Mesenchymal stem cell (in vitro differentiated cells and primary cell): ENCODE data around the gene MAPK12.

ENCODE experiments used
- DNase-seq: peaks from one replicate; pipeline ENCODE4 v3.0.0-alpha.2; 2013
- H2AFZ ChIP-seq: one replicate; pipeline ENCODE4 v1.6.1; 2013; ENCODE audit warnings: low read depth, mild to moderate bottlenecking, control low read depth, inconsistent platforms, low read length, moderate library complexity
- H2AK5ac ChIP-seq: 2 replicates; pipeline ENCODE4 v1.6.1; 2013; ENCODE audit warnings: low read length, moderate library complexity, mild to moderate bottlenecking, inconsistent platforms; ENCODE audit not compliant: severe bottlenecking
- H2BK120ac ChIP-seq: one replicate; pipeline ENCODE4 v1.6.1; 2013; ENCODE audit warnings: low read depth, mild to moderate bottlenecking, inconsistent platforms, low read length, moderate library complexity
- H2BK12ac ChIP-seq, 2 experiments: one replicate each; pipeline ENCODE4 v1.6.1; 2013; ENCODE audit warnings: inconsistent platforms in 2 of 2, low read length in 2 of 2, mild to moderate bottlenecking in 2 of 2, moderate library complexity in 2 of 2, control low read depth in 1 of 2
- H2BK15ac ChIP-seq: one replicate; pipeline ENCODE4 v1.6.1; 2013; ENCODE audit warnings: mild to moderate bottlenecking, low read depth, inconsistent platforms; ENCODE audit not compliant: poor library complexity, severe bottlenecking
- H2BK5ac ChIP-seq: 2 replicates; pipeline ENCODE4 v1.6.1; 2013; ENCODE audit warnings: low read depth, mild to moderate bottlenecking, low read length, control low read depth, inconsistent platforms; ENCODE audit not compliant: poor library complexity, severe bottlenecking
- H3K14ac ChIP-seq, 2 experiments: one replicate each; pipeline ENCODE4 v1.6.1; 2013; ENCODE audit warnings: inconsistent platforms in 2 of 2, low read length in 2 of 2, control low read depth in 1 of 2, mild to moderate bottlenecking in 1 of 2, moderate library complexity in 1 of 2
- H3K18ac ChIP-seq, 2 experiments: one replicate each; pipeline ENCODE4 v1.6.1; 2013; ENCODE audit warnings: inconsistent platforms in 2 of 2, low read length in 2 of 2, control low read depth in 1 of 2, low read depth in 1 of 2, mild to moderate bottlenecking in 1 of 2
- H3K23ac ChIP-seq, 2 experiments: one replicate each; pipeline ENCODE4 v1.6.1; 2013; ENCODE audit warnings: inconsistent platforms in 2 of 2, low read length in 2 of 2, mild to moderate bottlenecking in 2 of 2, moderate library complexity in 2 of 2, control low read depth in 1 of 2
- H3K27ac ChIP-seq: 2 replicates; pipeline ENCODE4 v1.5.1; 2013; ENCODE audit warnings: mild to moderate bottlenecking, moderate library complexity, low read length, control low read depth, inconsistent platforms; ENCODE audit not compliant: poor library complexity, severe bottlenecking
- H3K27me3 ChIP-seq, 2 experiments: 2 replicates each; pipeline versions ENCODE4 v1.6.1 to v1.7.0; 2013; ENCODE audit warnings: low read length in 2 of 2, mild to moderate bottlenecking in 2 of 2, moderate library complexity in 2 of 2, control low read depth in 1 of 2, inconsistent platforms in 1 of 2; ENCODE audit not compliant: control insufficient read depth in 1 of 2, insufficient read depth in 1 of 2
- H3K36me3 ChIP-seq, 2 experiments: 2 replicates each; pipeline versions ENCODE4 v1.6.1 to v1.7.0; 2013; ENCODE audit warnings: low read length in 2 of 2, control low read depth in 1 of 2, inconsistent platforms in 1 of 2, low read depth in 1 of 2, mild to moderate bottlenecking in 1 of 2; ENCODE audit not compliant: insufficient read depth in 2 of 2, control insufficient read depth in 1 of 2
- H3K4ac ChIP-seq, 2 experiments: one replicate each; pipeline ENCODE4 v1.6.1; 2013; ENCODE audit warnings: inconsistent platforms in 2 of 2, low read length in 2 of 2, mild to moderate bottlenecking in 2 of 2, moderate library complexity in 2 of 2, control low read depth in 1 of 2, low read depth in 1 of 2
- H3K4me1 ChIP-seq: 2 replicates; pipeline ENCODE4 v1.6.1; 2013; ENCODE audit warnings: low read depth, low read length, control low read depth; ENCODE audit not compliant: control insufficient read depth, insufficient read depth
- H3K4me2 ChIP-seq: 2 replicates; pipeline ENCODE4 v1.6.1; 2013; ENCODE audit warnings: low read length, mild to moderate bottlenecking, inconsistent platforms; ENCODE audit not compliant: poor library complexity, severe bottlenecking
- H3K4me3 ChIP-seq, 2 experiments: 2 replicates each; pipeline versions ENCODE4 v1.5.1 to v1.7.0; 2013; ENCODE audit warnings: low read length in 2 of 2, mild to moderate bottlenecking in 2 of 2, control low read depth in 1 of 2, low read depth in 1 of 2; ENCODE audit not compliant: insufficient read depth in 1 of 2
- H3K79me1 ChIP-seq: replicated peaks from 2 replicates; pipeline ENCODE4 v1.6.1; 2013; ENCODE audit warnings: mild to moderate bottlenecking, control low read depth, low read length, inconsistent platforms; ENCODE audit not compliant: poor library complexity, severe bottlenecking
- H3K9ac ChIP-seq: 2 replicates; pipeline ENCODE4 v1.7.0; 2013; ENCODE audit warnings: mild to moderate bottlenecking, low read length, moderate library complexity
- H3K9me3 ChIP-seq: 2 replicates; pipeline ENCODE4 v1.7.0; 2013; ENCODE audit warnings: mild to moderate bottlenecking, low read length; ENCODE audit not compliant: control insufficient read depth
- H4K8ac ChIP-seq: one replicate; pipeline ENCODE4 v1.6.1; 2013; ENCODE audit warnings: inconsistent platforms, mild to moderate bottlenecking, low read length, moderate library complexity
- H4K91ac ChIP-seq: one replicate; pipeline ENCODE4 v1.6.1; 2013; ENCODE audit warnings: mild to moderate bottlenecking, low read length, inconsistent platforms
- WGBS: methylation state at CpG from one replicate; pipeline ENCODE4 v1.1.7; 2013; ENCODE audit warnings: mixed read lengths; 5-methylcytosine and 5-hydroxymethylcytosine counted together

Gene MAPK12

GRCh38 chr22:50209893-50210292 lies 51.6 kb downstream of the MAPK12 start:
- Histone ChIP-seq H3K27me3 (no peaks in the 10 kb centered on the region), H3K9ac (no peak overlapping the region), H3K23ac (no peak overlapping the region), H3K4ac (no peak overlapping the region), H3K4me3 (no peak overlapping the region), H2BK12ac (no peak overlapping the region), H3K79me1 (peaks cover 33% of the 10 kb centered on the region), H2AFZ (no peak overlapping the region), H3K27ac (no peak overlapping the region), H3K18ac (no peak overlapping the region), H3K4me2 (no peak overlapping the region), H3K4me1 (peaks cover 11% of the 10 kb centered on the region), H3K36me3 (peaks cover 72 to 73% of the 10 kb centered on the region in 2 experiments), H2BK5ac (no peak overlapping the region), H3K14ac (no peak overlapping the region), H2AK5ac (no peak overlapping the region), H2BK15ac (no peak overlapping the region), H4K91ac (no peak overlapping the region), H2BK120ac (no peak overlapping the region), H3K9me3 (no peaks in the 10 kb centered on the region), H4K8ac (no peak overlapping the region)
- peak; percentile 67 for DNase-seq
- 68% methylated on average over 20 of the region's 20 CpGs for WGBS

GRCh38 chr22:50208939-50209892 lies 52.3 kb downstream of the MAPK12 start:
- Histone ChIP-seq H3K9me3 (no peaks in the 10 kb centered on the region), H3K4me1 (peaks cover 11% of the 10 kb centered on the region), H3K14ac (no peak overlapping the region), H2BK12ac (no peak overlapping the region), H3K9ac (no peak overlapping the region), H2AK5ac (no peak overlapping the region), H3K4me2 (no peak overlapping the region), H2BK5ac (no peak overlapping the region), H3K23ac (no peak overlapping the region), H2AFZ (no peak overlapping the region), H3K4me3 (no peak overlapping the region), H3K18ac (no peak overlapping the region), H4K91ac (no peak overlapping the region), H3K27me3 (no peaks in the 10 kb centered on the region), H3K36me3 (peaks cover 68 to 71% of the 10 kb centered on the region in 2 experiments), H3K4ac (no peak overlapping the region), H2BK15ac (no peak overlapping the region), H3K79me1 (peaks cover 37% of the 10 kb centered on the region), H4K8ac (no peak overlapping the region), H3K27ac (no peak overlapping the region), H2BK120ac (no peak overlapping the region)
- no peak for DNase-seq
- 94% methylated on average over 31 of the region's 31 CpGs for WGBS

GRCh38 chr22:50208430-50208938 lies 53.0 kb downstream of the MAPK12 start:
- peaks cover 39% of the 10 kb centered on the region for H3K79me1 ChIP-seq
- H3K4me3 ChIP-seq = no peak overlapping the region
- H3K4ac ChIP-seq = no peak overlapping the region
- no peak overlapping the region for H2AK5ac ChIP-seq
- H2BK12ac ChIP-seq = no peak overlapping the region
- H3K27me3 ChIP-seq = no peaks in the 10 kb centered on the region
- peaks cover 11% of the 10 kb centered on the region for H3K4me1 ChIP-seq
- no peak for DNase-seq
- H3K23ac ChIP-seq = no peak overlapping the region
- 97% methylated on average over 22 of the region's 22 CpGs for WGBS
- no peak overlapping the region for H3K9ac ChIP-seq
- no peak overlapping the region for H2BK15ac ChIP-seq
- H3K9me3 ChIP-seq = no peaks in the 10 kb centered on the region
- H3K36me3 ChIP-seq = peaks cover 67 to 71% of the 10 kb centered on the region in 2 experiments
- no peak overlapping the region for H2AFZ ChIP-seq
- H3K4me2 ChIP-seq = no peak overlapping the region
- H4K91ac ChIP-seq = no peak overlapping the region
- no peak overlapping the region for H2BK5ac ChIP-seq
- H3K14ac ChIP-seq = no peak overlapping the region
- H4K8ac ChIP-seq = no peak overlapping the region
- no peak overlapping the region for H3K27ac ChIP-seq
- H3K18ac ChIP-seq = no peak overlapping the region
- H2BK120ac ChIP-seq = no peak overlapping the region

DNA sequence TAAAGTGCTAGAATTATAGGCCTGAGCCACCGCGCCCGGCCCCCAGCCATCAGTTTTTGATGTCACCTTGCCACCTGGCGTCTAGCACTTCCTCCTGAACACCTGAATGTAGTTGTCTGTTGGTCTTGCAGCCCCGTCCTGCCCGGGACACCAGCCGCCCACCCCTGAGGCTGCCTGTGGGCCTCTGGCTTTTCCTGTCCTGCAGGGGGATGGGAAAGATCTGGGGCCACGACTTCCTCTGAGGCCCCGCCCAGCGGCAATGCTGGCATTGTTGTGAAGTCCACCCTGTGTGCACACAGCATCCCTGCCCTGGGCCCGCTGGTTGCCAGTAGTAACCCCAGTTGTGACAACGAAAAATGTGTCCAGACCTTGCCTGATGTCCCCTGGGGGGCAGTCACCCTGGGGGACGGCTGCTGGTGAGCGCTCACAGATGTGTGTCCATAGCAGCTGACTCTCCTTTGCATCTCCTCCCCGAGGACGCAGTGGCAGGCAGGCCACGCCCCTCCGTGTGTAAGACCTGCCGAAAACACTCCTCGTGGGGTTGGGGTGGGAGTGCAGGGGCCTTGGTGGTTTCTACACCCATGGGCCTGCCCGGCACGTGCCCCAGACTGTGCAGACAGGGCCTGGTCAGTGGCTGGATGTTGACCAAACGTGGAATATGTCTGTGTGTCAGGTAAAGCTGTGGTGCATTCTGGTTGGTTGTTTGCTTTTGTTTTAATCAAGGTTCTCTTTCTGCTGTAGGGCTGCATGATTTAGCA lies 53.9 kb downstream of the MAPK12 start:
- no peak overlapping the region for H3K9ac ChIP-seq
- H2BK15ac ChIP-seq = no peak overlapping the region
- no peak overlapping the region for H2BK120ac ChIP-seq
- H3K36me3 ChIP-seq = peaks cover 58 to 67% of the 10 kb centered on the region in 2 experiments
- H3K27me3 ChIP-seq = no peaks in the 10 kb centered on the region
- H3K4me1 ChIP-seq = peaks cover 11% of the 10 kb centered on the region
- no peak overlapping the region for H3K4me3 ChIP-seq
- no peak overlapping the region for H3K4me2 ChIP-seq
- no peak overlapping the region for H3K14ac ChIP-seq
- DNase-seq = no peak
- peaks cover 37% of the 10 kb centered on the region for H3K79me1 ChIP-seq
- no peak overlapping the region for H2BK5ac ChIP-seq
- H4K91ac ChIP-seq = no peak overlapping the region
- no peak overlapping the region for H2AFZ ChIP-seq
- no peak overlapping the region for H2BK12ac ChIP-seq
- 82% methylated on average over 23 of the region's 23 CpGs for WGBS
- no peak overlapping the region for H3K23ac ChIP-seq
- H2AK5ac ChIP-seq = no peak overlapping the region
- no peaks in the 10 kb centered on the region for H3K9me3 ChIP-seq
- H3K18ac ChIP-seq = no peak overlapping the region
- H4K8ac ChIP-seq = no peak overlapping the region
- H3K27ac ChIP-seq = no peak overlapping the region
- H3K4ac ChIP-seq = no peak overlapping the region
